Right lobe of liver (tissue), 4 donors: ENCODE results near the gene SVIL.

Experiments used
- CTCF ChIP-seq, 4 donors: fragments of 200-600 bp in 3 of 4; fragments of 450-650 bp in 1 of 4; IDR thresholded peaks; one replicate each; pipeline versions ENCODE4 v1.5.1 to v1.8.0; 2016 to 2022; ENCODE audit warnings: antibody characterized with exemption in 4 of 4, mild to moderate bottlenecking in 2 of 4
- POLR2A ChIP-seq: fragments of 450-650 bp; IDR thresholded peaks from one replicate; pipeline ENCODE4 v1.6.1; 2017; ENCODE audit warnings: antibody characterized with exemption, mild to moderate bottlenecking
- donor health status: DM: no; HTN: no; CAD: no.
- donor health status: DM: no; HTN: no; CAD: no.
- donor health status: DM: no; HTN: yes; CAD: no.

- TF ChIP-seq CTCF (IDR thresholded peaks at IDR 0.05): no peak
- TF ChIP-seq POLR2A: no peak
Measured at GRCh38 chr10:29440981-29441380, 193.8 kb downstream of the SVIL start.
